Activated CD8-positive, alpha-beta memory T cell treated with anti-CD3 and anti-CD28 coated beads, Interleukin-2, amount 50 U/mL, for 24 hours (primary cell): ENCODE measurements around the gene PLA2G4D.

ENCODE experiments used
- DNase-seq: peaks from one replicate; pipeline ENCODE4 v3.0.0-alpha.2; 2020; ENCODE audit errors: extremely low read depth

The PLA2G4D gene

DNA sequence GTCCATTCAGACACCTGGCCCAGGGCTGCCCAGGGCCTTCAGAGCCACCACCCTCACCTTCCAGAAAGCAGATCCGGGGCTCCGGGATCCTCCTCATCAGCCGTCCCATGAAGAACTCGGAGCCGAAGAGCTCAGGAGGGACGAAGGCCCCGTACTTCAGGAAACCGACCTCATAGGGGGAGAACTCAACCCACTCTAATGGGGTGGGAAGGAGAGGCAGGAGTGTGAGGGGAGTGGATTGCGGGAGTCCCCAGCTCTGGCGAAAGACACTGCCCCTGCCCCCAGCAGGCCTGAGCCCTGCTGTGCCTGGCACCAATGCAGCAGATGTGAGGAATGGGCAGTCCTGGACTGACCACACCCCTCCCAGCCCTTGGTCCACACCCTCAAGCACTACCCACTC, 22.6 kb downstream of the PLA2G4D start:
- no peak for DNase-seq

DNA sequence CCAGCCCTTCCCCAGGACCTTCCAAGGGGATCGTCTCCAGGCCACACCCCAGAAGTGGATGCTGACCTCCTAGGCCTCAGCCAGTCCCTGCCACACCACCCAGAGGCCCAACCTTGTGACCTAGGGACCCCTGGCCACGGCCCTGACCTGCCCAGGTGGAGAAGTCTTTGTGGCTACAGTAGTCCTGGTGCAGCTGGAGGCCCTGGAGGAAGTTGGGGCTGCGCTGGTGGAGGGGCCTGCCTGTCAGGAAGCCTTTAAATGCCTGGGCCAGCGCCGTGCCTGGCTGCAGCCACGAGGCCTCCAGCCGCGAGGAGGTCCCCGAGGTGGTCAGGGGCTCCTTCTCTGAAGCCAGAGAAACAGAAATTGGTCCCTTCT, 23.4 kb downstream of the PLA2G4D start:
- no peak for DNase-seq

DNA sequence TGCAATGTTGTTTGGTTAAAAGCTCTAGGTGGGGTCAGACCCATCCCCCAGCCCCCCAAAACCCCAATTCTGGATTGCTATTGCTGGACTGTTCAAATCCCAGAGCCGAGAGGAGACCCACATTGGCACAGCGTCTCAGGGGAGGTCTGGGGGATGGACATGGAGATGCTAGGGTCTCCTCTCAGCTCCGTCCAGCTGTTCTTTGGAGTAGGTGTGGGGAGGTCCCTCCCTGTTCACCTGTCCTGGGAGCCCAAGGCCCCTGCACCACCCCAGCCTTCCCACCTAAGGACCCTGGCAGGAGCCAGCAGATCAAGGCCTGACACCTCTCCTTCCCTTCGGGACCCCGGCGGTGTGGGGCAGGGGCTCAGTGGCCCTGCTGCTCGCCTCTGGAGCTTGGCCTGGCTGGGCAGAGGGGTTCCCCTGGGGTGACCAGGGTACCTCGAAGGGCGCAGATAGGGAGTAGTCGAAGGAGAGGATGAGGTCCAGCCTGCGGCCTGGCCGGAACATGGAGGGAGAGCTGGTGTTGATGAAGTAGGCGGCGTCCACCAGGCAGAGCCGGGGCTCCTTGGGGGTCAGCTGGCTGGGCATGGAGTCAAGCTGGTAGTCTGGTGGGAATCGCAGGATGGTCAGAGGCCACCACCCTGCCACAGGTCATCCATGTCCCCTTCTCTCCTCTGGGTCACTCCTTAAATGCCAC, 23.9 kb downstream of the PLA2G4D start:
- no peak for DNase-seq

DNA sequence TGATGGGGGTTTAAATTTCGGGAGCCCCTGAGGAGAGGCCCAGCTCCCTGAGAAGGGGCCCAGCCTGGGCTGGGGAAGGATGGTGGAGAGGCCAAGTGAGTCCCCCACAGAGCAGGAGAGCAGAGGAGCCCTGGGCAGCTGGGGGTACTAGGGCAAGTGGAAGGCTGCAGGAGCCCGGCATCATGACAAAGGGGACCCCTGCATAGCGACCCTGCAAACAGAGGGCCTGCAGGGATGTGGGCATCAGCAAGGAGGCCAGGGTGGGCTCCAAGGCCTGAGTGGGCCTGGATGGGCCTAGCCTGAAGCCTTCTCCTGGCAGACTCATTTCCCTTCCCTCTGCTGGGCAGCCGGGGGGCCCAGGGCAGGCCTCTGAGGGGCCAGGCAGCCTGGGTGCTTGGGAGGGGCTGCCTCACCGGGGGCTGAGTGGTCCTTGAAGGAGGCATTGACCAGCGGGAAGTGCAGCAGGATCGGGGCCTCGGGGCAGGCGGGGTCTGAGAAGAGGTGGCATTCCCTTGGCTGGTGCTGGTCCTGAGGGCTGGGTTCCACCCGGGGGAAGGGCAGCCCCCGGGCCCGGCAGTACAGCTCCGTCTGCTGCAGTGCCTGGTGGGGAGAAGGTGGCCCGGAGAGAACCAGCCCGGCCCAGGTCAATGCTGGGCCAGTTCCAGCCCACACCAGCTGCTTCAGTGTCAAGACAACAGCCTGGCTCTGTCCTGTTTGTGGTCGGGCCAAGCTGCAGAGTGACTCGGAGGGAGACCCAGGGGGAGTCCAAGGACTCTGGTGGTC, 24.7 kb downstream of the PLA2G4D start:
- no peak for DNase-seq

DNA sequence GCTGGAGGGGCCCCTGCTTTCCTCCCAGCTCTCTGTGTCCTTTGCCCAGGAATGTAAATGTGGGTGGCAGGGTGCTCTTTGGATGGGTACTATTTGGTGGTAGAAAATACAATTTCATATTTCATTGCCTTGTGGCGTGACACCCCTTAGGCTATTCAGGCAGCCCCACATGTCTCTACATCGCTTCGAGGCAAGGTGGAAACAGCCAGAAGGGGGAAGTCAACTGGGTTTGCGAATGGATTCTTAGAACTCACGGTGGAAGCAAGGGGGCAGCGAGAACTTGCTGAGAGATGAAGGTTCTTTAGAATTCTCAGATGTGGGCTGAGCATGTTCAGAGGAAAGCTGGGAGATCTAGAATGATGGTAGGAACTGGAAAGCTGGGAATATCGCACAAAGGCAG, 25.3 kb downstream of the PLA2G4D start:
- DNase-seq, result no peak

DNA sequence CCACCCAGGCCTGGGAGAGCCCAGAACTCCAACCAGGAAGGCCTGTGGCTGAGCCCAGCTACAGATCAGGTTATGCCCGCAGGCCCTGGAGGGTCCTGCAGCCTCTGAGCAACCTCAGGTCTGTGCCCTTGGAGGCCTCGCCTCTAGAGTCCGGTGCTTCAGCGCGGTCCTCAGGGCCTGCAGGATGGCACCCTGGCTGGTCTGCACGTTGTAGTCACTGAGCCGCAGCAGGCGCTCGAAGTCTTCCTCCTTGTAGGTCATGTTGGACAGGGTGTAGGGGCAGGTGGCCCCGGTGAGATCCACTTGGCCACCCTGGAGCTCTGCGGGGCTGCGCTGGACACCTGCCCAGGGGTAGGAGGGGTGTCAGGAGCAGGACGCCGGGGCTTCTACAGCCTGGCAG, 25.8 kb downstream of the PLA2G4D start:
- DNase-seq, result no peak

DNA sequence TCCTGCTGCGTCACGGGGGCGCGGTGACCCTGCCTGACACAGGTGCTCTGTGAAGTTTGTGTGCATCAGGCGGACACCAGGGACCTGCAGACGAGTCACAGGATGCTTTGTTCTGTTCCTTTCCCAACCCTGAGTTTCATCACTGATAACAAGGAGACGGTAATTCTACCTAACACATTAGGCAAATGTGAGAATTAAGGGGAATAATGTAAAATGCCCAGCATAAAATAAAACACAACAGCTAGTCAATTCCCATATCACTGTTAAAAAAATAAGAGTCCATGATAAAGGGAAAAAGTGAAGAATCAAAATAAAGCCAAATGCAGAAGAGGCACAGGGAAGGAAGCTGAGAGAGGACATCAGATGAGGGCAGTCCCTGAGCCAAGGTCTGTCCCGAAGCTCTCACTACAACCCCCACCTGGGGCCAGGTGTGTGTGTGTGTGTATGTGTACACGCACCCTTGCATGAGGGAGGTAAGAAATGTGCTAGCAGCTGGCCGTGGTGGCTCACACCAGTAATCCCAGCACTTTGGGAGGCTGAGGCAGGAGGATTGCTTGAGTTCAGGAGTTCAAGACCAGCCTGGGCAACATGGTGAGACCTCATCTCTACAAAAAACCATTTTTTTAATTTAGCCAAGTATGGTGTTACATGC, 27.5 kb downstream of the PLA2G4D start:
- DNase-seq, result no peak

DNA sequence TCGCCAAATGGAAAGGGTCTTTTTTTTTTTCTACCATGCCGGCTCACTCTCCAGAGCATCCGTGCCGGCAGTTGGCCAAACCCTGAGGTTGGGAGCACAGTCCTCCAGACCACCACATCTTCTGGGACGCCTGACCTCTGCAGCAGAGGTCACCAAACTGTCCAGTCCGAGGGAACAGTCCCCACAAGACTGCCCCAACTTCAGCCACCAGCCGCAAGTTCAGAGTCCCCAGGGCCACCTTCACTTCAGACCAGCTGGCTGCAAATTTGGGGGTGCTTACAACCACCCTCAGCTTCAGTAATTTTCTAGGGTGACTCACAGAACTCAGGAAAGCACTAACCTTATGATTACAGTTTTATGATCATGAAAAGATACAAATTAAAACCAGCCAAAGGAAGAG, 28.9 kb downstream of the PLA2G4D start:
- no peak for DNase-seq

DNA sequence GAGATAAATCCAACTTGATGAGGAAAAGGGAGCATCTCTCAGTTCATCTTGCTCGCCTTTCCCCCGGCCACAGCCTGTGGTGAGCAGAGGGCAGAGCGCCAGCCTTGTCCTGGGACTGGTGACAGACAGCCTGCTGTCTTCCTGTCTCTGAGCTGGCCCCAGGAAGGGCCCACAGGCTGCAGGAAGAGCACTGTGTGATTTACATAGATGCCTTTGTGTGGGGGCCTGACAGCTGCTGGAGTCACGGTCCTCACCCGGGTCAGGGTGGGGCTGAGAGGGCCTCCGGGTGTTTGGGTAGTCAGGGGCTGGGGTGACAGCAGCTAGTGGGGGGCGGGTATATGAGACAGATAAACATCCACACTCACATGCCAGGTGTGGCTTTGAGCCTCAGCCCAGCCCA, 29.3 kb downstream of the PLA2G4D start:
- no peak for DNase-seq

DNA sequence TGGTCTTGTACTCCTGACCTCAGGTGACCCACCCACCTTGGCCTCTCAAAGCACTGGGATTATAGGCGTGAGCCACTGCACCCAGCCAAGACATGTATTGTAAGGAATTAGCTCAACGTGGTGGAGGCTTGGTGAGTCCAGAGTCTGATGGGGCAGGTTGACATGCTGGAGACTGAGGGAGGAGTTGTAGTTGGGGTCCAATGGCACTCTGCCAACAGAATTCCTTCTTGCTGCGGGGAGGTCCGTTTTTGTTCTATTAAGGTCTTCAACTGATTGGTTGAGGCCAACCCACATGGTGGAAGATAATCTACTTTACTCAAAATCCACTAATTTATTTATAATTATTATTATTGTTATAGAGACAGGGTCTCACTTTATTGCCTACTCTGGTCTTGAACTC, 30.1 kb downstream of the PLA2G4D start:
- DNase-seq, result no peak

DNA sequence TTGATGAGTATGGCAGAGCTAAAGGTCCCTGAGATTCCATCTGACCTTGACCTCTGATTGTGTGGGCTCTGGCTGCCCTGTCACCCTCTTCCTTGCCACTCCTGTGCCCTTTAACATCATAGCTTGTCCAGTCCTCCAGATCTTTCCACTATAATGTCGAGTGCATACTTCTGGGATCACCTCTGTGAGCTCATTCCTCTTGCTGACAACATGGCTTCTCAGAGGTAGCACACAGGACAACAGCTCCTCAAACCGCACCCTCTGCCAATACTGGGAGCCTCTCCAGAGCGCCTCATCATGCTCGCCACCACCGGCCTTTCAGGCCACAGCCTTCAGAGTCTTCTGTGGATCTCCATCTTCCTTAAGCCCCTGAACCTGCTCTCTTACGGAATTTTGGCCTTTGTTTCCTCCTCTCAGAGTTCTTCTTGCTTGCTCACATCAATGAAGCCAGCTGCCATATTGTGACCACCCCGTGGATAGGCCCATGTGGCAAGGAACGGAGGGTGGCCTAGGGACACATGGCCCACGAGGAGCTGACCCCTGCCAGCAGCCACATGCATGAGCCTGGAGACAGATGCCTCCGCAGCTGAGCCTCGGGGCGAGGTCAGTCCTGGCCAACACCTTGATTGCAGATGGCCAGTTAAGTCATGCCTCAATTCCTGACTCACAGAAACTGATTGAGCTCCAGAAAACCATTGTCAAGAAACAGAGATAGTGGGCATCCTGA, 31.1 kb downstream of the PLA2G4D start:
- no peak for DNase-seq

DNA sequence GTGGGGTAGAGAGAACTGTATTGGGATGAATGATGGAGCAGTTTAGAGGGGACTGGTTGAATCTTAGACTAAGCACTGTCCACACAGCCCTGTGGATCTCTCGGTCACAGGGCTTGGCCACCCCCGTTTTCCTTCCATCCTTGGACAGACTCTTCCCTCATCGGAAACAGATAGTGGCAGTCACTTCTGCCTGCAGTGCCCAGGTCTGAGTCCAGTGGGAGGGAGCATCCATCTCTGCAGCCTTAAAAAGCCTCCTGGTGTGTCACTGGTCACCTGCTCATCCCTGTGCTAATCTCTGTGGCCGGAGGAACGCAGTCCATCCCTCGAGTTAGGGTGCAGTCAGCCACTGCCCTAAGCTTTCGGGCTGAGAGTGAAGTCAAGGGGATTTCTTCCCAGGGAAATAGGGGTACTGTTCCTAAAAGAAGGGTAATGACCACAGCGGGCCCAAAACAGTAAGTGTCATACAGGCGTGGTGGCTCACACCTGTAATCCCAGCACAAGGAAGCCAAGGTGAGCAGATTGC, 32.0 kb downstream of the PLA2G4D start:
- DNase-seq, result no peak

DNA sequence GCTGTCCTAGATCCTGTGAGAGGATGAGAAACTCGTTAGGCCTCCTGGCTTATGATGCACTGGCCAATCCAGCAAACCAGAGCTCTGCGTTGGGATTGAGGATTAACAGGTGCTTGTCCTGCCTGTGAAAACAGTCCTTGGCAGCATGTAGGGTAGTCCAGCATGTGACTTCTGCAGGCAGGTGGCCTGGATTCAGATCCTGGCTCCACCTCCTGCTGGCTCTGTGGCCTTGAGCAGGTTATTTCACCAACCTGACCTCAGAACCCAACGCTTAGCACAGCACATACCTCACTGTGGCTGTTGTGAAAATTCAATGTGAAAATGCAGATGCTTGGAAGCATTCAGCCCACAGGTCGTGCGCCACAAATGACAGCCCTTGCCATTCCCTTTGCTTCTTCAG, 33.6 kb downstream of the PLA2G4D start:
- no peak for DNase-seq

DNA sequence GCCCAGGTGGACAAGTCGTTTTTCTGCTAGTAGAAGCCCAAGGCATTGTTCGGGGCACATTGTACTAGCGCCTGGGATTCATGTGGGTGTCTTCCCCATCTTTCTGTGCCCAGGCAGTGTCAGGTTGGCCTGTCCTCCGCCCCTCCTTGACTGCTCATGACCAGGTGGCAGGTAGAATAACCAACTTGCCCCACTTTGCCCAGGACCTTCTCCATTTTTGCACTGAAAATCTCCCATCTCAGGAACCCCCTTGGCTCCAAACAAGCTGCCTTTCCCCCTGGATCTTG, 33.9 kb downstream of the PLA2G4D start:
- DNase-seq, result no peak

DNA sequence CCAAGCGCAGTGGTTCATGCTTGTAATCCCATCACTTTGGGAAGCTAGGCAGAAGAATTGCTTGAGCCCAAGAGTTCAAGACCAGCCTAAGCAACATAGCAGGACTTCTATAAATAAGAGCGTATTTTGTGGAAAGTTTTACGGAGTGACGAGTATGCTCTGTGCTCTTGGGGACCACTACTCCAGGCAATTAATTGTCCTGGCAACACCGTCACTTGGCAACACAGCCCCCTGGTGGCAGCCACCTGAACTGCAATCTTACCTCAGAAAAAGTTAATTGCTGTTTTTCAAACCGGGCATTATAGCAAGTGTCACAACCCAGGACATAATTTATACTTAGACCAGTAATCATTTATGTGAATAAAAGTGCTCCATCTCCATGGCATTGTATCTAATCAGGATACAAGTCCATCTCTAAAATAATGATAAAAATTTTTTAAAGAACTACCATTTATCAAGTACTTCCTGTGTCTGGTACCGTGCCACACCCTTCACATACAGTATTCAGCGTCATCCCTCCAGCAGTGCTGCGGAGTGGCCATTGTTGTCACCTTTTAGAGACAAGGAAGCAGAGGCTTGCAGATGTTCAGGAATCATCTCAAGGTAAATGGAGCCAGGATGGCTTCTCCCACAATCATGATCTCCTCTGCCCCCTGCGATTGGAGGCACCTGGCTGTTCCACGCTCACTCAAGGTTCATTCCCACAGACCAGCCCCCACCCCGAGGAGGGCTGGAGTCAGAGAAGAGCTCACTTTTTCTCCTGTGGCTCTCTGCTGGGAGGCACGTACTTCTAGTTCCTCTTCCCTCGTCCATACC, 34.5 kb downstream of the PLA2G4D start:
- no peak for DNase-seq

DNA sequence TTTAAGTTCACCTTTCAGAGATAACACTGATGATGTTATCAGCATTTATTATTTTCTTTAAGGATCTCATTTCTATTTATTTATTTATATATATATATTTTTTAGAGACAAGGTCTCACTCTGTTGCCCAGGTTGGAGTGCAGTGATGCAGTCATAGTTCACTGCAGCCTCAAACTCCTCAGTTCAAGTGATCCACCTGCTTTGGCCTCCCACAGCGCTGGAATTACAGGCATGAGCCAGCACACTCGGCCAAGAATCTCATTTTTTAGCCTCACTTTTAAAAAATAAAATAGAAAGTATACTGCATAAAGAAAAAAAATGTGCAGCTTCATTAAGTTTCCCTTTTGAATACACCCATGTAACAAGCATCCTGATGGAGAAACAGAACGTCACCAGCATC, 35.6 kb downstream of the PLA2G4D start:
- no peak for DNase-seq

DNA sequence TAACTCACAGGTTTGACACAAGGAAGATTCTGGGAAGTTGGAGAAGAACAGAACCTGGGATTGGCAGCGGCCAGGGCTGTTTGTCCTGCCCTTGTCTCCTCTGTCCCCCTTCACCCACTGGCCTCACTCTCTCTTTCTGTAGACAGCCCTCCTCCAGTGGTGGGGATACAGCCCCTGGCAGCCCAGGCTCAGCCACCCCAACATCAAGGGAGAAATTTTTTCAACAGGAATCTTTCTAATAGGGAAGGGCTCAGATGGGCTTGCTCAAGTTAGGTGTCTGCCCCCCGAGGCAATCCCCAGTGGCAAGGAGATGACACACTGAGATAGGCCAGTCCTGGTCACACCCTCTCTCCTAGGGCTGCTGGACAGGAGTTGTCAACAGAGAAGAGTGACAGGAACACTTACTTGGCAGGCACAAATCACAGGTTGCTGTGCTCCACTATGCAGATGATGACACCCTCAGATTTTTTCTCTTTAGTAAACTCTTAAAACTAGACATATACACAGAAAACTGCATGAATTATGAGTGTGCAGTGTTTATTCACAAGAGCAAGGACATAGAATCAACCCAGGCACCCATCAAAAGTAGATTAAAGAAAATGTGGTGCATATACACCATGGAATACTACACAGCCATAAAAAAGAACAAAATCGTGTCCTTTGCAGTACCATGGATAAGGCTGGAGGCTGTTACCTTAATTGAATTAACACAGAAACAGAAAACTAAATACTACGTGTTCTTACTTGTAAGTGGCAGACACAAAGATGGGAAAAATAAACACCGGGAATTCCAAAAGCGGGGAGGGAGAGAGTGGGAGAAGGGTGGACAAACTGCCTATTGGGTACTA, 36.3 kb downstream of the PLA2G4D start:
- no peak for DNase-seq

DNA sequence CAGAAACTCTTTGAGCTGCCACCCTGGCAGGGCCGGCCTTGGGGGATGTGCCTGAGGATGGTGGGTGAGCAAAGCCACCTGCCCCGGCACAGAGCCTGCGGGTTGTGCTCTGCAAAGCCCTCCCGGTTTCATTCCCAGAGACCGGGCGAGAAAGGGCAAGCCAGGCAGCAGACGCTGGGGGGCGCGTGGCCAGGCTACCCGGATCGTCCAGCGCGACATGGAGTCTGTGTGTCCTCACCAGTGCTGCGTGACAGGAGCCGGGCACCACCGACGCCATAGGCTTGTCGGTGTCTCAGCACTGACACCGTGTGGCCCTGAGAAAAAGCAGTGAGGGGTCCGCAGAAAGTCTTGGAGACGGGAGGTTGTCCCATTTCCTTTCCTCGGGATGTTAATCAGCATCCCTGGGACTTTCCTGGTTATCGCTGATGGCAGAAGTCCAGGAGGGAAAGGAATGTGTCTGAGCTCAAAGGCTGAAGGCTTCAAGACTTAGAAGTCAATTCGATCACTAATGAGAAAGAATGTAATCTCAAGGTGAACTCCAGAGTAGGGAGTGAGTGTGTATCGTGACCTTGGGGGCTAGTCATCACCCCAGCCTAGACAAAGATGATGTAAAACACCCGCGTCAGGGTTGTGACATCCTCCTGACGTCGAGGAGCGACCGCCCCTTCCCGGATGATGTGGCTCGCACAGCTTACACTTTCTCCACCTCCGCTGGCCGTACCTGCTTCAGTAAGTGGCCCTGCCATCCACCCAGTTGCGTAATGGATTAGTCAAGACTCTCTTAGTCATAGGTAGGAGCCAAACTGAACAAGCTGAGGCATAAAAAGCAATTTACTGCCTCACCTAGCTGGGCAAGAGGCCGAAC, 37.2 kb downstream of the PLA2G4D start:
- no peak for DNase-seq

DNA sequence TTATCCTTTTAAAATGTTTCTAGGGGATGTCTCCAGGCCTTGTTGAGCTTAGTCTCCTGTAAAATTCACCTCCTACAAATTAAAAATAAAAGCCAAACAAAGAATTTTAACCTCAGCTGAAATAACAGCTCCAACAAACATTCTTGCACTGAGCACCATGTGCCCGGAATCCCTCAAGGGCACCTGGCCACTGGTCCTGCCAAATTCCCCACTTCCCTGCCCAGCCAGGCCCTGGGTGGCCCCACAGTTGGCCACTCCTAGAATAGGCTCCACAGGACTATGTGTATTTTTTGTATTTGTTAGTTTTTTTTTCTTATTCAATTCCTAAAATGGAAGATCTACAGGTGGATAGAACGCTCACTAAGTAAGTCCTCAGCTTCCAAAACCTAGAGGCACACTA, 40.4 kb downstream of the PLA2G4D start:
- DNase-seq, result no peak

DNA sequence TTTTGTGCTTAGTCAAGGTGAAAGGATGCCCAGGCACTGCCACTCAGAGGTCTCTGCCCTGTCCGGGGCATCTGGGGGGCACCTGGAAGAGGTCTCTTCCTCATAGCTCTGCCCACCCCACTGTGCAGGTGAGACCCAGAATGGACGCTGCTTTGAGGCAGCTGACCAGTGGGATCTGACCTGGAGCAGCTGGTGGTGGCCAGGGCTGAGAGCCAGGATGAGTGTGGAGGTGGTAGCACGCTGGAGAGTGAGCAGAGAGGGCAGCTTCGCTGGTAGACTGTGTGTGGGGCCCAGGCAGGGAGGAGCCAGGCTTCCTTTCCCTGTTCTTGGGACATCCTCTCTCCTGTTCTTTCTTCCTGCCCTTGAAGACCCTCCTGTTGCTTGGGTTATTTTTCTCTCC, 41.4 kb downstream of the PLA2G4D start:
- DNase-seq, result no peak
